ENCODE data around the gene B2M. TPM values are rescaled to one million over a fixed set of nuclear protein-coding genes. Genes with fewer than 3 reads are reported as not detected.

Gene B2M
- total RNA-seq, 1 donor from 2014 or later: 1,011 TPM

GRCh38 chr15:44753345-44753744 lies 42.0 kb downstream of the B2M start:
- no peak for DNase-seq (ENCODE audit: low read depth)
- no peak overlapping the region for H3K4me3 ChIP-seq (ENCODE audit: low read depth, low read length)
- TF ChIP-seq, protein P1, sequence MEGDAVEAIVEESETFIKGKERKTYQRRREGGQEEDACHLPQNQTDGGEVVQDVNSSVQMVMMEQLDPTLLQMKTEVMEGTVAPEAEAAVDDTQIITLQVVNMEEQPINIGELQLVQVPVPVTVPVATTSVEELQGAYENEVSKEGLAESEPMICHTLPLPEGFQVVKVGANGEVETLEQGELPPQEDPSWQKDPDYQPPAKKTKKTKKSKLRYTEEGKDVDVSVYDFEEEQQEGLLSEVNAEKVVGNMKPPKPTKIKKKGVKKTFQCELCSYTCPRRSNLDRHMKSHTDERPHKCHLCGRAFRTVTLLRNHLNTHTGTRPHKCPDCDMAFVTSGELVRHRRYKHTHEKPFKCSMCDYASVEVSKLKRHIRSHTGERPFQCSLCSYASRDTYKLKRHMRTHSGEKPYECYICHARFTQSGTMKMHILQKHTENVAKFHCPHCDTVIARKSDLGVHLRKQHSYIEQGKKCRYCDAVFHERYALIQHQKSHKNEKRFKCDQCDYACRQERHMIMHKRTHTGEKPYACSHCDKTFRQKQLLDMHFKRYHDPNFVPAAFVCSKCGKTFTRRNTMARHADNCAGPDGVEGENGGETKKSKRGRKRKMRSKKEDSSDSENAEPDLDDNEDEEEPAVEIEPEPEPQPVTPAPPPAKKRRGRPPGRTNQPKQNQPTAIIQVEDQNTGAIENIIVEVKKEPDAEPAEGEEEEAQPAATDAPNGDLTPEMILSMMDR (conservative IDR thresholded peaks at IDR 0.05; ENCODE audit: low read depth, low read length): no peak

GRCh38 chr15:44763187-44763586 lies 51.9 kb downstream of the B2M start:
- no peak overlapping the region for H3K4me3 ChIP-seq (ENCODE audit: low read depth, low read length)
- TF ChIP-seq, protein P1 (conservative IDR thresholded peaks at IDR 0.05; ENCODE audit: low read depth, low read length): no peak
- DNase-seq (ENCODE audit: low read depth): no peak

DNA sequence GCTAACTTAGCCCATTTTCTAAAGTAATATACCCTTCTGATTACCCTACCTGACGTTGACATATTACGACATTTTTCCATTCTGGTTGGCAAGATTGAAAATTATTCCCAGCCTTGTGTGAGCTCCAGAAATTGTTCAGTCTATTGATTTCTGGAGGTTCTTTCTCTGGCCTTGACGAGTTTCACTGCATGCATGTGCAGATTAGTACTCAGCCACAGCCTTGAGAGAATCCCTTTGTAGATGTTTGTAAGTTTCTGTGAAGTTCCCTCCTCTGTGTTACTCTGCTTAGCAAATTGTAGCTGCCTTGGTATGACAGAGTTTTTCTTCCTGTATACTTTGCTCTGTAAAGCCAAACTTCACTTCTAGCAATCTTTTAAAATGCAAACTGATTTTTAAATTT lies 52.5 kb downstream of the B2M start:
- no peak for DNase-seq (ENCODE audit: low read depth)
- H3K4me3 ChIP-seq (ENCODE audit: low read depth, low read length): no peak overlapping the region
- TF ChIP-seq, protein P1 (conservative IDR thresholded peaks at IDR 0.05; ENCODE audit: low read depth, low read length): no peak

GRCh38 chr15:44765036-44765435 lies 53.7 kb downstream of the B2M start:
- H3K4me3 ChIP-seq (ENCODE audit: low read depth, low read length): no peak overlapping the region
- TF ChIP-seq, protein P1 (conservative IDR thresholded peaks at IDR 0.05; ENCODE audit: low read depth, low read length): no peak
- DNase-seq (ENCODE audit: low read depth): no peak

Other genes starting within 250 kb of the B2M start
- gene EIF3J, start 174.4 kb upstream of the B2M start, total RNA-seq: 50.4 and 52.3 TPM in 2 replicates
- 34.1 and 37.5 TPM in 2 replicates for gene SPG11, start 47.9 kb upstream of the B2M start, total RNA-seq
- gene PATL2, start 194 bp upstream of the B2M start, total RNA-seq: not detected in 2 replicates
- gene TRIM69, start 25.0 kb downstream of the B2M start, total RNA-seq: 7.7 and 10.9 TPM in 2 replicates
- gene TERB2, start 245.2 kb downstream of the B2M start, total RNA-seq: not detected in 2 replicates

Data from epithelial cell of proximal tubule (primary cell).